Stimulated activated CD8-positive, alpha-beta memory T cell treated with anti-CD3 and anti-CD28 coated beads, Interleukin-15, amount 100 ng/mL, for 1 hour (primary cell): Measurements from ENCODE around the gene ELFN1.

ENCODE experiments used
- DNase-seq: peaks from one replicate; pipeline ENCODE4 v3.0.0-alpha.2; 2020; ENCODE audit warnings: low read depth

ELFN1 gene

GRCh38 chr7:1642291-1642731 is 27.8 kb upstream of the ELFN1 start:
- DNase-seq, result no peak

GRCh38 chr7:1643270-1644092 is 26.6 kb upstream of the ELFN1 start:
- DNase-seq, result no peak

GRCh38 chr7:1644341-1645070 is 25.6 kb upstream of the ELFN1 start:
- DNase-seq, result no peak

GRCh38 chr7:1645071-1645409 is 25.0 kb upstream of the ELFN1 start:
- no peak for DNase-seq

GRCh38 chr7:1645476-1645875 is 24.6 kb upstream of the ELFN1 start:
- DNase-seq, result no peak

- no peak for DNase-seq
Measured at GRCh38 chr7:1646391-1646790, 23.7 kb upstream of the ELFN1 start.

- no peak for DNase-seq
Measured at GRCh38 chr7:1646957-1647891, 22.9 kb upstream of the ELFN1 start.

- no peak for DNase-seq
Measured at GRCh38 chr7:1647961-1648672, 22.0 kb upstream of the ELFN1 start.

- no peak for DNase-seq
Measured at GRCh38 chr7:1649751-1650326, 20.2 kb upstream of the ELFN1 start.

GRCh38 chr7:1650363-1651030 is 19.6 kb upstream of the ELFN1 start:
- no peak for DNase-seq

GRCh38 chr7:1651031-1651446 is 19.0 kb upstream of the ELFN1 start:
- DNase-seq, result no peak

- DNase-seq, result no peak
Measured at GRCh38 chr7:1651891-1652290, 18.2 kb upstream of the ELFN1 start.

GRCh38 chr7:1653500-1653899 is 16.6 kb upstream of the ELFN1 start:
- no peak for DNase-seq

- no peak for DNase-seq
Measured at GRCh38 chr7:1654111-1654510, 16.0 kb upstream of the ELFN1 start.

- DNase-seq, result no peak
Measured at GRCh38 chr7:1654738-1655475, 15.2 kb upstream of the ELFN1 start.

GRCh38 chr7:1659696-1660095 is 10.4 kb upstream of the ELFN1 start:
- no peak for DNase-seq

- no peak for DNase-seq
Measured at GRCh38 chr7:1661461-1661860, 8.6 kb upstream of the ELFN1 start.

- DNase-seq, result no peak
Measured at GRCh38 chr7:1662101-1662500, 8.0 kb upstream of the ELFN1 start.

- no peak for DNase-seq
Measured at GRCh38 chr7:1662767-1663166, 7.3 kb upstream of the ELFN1 start.

GRCh38 chr7:1663223-1663622 is 6.9 kb upstream of the ELFN1 start:
- DNase-seq, result no peak
